Measurements from ENCODE around the gene GNA12.

Gene GNA12

GRCh38 chr7:2792235-2792634 is 51.9 kb downstream of the GNA12 start:
- TF ChIP-seq CTCF (IDR thresholded peaks at IDR 0.05; ENCODE audit: insufficient read depth, missing control alignments), result no peak
- DNase-seq (ENCODE audit: insufficient read length, low spot score) (no peak), FAIRE-seq (no peak)

GRCh38 chr7:2791390-2791789 is 52.7 kb downstream of the GNA12 start:
- TF ChIP-seq CTCF (IDR thresholded peaks at IDR 0.05; ENCODE audit: insufficient read depth, missing control alignments), result no peak
- DNase-seq (ENCODE audit: insufficient read length, low spot score) (no peak), FAIRE-seq (no peak)

- TF ChIP-seq CTCF (IDR thresholded peaks at IDR 0.05; ENCODE audit: insufficient read depth, missing control alignments), result no peak
- no peak for FAIRE-seq
- DNase-seq (ENCODE audit: insufficient read length, low spot score), result no peak
These were observed 56.7 kb downstream of the GNA12 start for GRCh38 chr7:2787251-2787951.

- FAIRE-seq (no peak), DNase-seq (ENCODE audit: insufficient read length, low spot score) (no peak)
- no peak for TF ChIP-seq CTCF (IDR thresholded peaks at IDR 0.05; ENCODE audit: insufficient read depth, missing control alignments)
These were observed 57.4 kb downstream of the GNA12 start for GRCh38 chr7:2786607-2787116.

- no peak for FAIRE-seq
- DNase-seq (ENCODE audit: insufficient read length, low spot score), result no peak
- no peak for TF ChIP-seq CTCF (IDR thresholded peaks at IDR 0.05; ENCODE audit: insufficient read depth, missing control alignments)
These were observed 59.0 kb downstream of the GNA12 start for GRCh38 chr7:2785071-2785500.

- no peak for TF ChIP-seq CTCF (IDR thresholded peaks at IDR 0.05; ENCODE audit: insufficient read depth, missing control alignments)
- FAIRE-seq (no peak), DNase-seq (ENCODE audit: insufficient read length, low spot score) (no peak)
These were observed 61.5 kb downstream of the GNA12 start for GRCh38 chr7:2782565-2782964.

GRCh38 chr7:2782121-2782520 is 62.0 kb downstream of the GNA12 start:
- DNase-seq (ENCODE audit: insufficient read length, low spot score) (no peak), FAIRE-seq (no peak)
- TF ChIP-seq CTCF (IDR thresholded peaks at IDR 0.05; ENCODE audit: insufficient read depth, missing control alignments), result no peak

Measured in D721Med (cell line).